Islet precursor cell (in vitro differentiated cells): ENCODE data around the gene ADH1A.
"Not testable (repeated sequence)": the region's sequence is repeated elsewhere in the genome, so short reads cannot be mapped to it uniquely, and the experiment has no call there.

Experiments used
- DNase-seq: peaks from one replicate; pipeline ENCODE4 v3.0.0-alpha.2; 2018

The ADH1A gene

DNA sequence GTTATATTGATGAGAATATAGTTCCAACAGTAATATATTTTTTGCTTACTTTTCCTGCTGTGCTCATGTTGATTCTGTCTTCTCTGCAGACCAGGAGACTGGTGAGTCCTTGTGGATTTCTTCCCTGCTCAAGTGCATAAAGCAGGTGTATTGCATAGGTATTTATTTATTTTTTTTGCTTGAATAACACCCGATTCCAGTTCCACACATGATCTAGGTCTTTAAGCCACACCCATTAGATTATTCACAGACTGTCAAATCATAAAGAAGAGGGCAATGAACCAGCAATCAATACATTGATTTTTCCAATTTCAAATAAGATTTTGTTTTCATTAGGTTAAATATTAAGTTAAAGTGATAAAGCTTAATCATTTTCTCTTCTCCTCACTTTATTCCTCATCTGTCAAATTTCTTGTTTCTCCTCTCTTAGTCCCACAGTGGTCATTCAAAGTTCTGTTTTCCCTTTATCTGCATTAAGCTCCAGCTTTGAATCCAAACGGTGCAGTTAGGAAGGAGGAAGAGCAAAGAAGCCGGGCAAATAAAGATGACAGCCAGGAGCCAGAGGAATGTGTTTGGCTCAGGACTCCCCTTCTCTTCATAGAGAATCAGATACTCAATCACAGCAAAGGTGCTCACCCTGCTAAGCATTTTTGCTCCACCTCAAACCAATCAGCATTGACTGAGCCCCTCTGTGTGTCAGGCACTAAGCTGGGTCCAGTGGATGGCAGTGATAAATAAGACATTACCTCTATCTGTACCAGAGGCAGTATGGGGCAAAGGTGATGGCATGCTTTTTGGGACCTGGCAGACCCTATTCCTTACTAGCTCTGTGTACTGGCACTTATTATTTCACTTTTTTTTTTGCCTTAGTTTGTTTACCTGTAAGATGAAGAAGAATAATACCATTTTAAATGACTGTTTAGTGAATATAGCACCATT lies at the start of gene ADH1A:
Gene ADH1A, minus strand, starts transcription at position 138 of the 939 bp plus-strand sequence. Its CDS starts 71 bp downstream, at position 67.
- DNase-seq: no peak

DNA sequence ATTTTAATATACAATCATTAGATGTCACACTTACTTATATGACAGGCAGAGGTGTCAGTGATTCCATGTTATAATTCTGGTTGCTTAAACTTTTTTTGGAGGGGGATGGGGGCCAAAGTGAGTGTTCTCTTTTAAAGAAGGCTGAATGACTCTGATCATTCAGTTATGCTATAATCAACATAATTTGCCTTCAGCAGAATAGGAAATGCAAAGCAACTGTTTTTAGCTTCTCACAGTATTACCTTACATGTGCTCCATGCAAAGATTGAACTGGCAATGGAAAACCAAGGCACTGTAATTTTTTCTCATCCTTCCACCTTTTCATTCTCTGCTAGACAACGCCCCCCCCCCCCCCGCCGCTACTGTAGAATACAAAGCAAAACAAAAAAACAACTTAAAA lies 48.4 kb upstream of the ADH1A start:
- no peak for DNase-seq

DNA sequence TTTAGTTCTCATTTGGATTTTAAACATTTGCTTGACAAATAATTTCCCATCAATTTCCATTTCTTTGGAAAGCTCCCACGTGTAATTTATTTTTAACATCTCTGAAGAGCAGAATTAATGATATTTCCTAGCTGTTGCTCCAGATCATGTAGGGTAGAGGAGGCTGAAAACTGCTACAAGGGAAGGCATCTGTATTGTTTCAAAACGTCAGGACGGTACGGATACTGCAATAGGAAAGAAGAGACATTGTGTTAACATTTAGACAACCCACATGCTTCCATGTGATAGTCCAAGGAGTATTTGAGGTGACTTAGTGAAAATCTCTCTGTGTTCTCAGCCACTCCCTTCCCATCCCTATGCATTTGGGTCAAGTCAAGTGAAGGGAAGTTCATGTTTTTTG lies 45.8 kb upstream of the ADH1A start:
- no peak for DNase-seq

- no peak for DNase-seq
Observed at GRCh38 chr4:99334880-99335279, 44.1 kb upstream of the ADH1A start.

DNA sequence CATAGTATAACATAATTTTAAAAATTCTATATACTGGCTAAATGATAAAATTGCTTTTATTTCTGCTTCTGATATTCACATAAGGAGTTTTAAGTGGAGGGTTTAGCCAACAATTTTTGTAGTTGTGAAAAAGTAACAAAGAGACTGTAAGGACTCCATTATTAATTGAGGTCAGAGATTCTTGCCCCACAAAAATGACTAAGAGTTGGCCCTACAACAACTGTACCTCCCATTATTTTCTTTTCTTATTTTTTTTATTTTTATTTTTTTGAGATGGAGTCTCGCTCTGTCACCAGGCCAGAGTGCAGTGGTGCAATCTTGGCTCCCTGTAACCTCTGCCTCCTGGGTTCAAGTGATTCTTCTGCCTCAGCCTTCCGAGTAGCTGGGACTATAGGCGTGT lies 39.9 kb upstream of the ADH1A start:
- DNase-seq: no peak

- DNase-seq: no peak
Observed at GRCh38 chr4:99329876-99330275, 39.1 kb upstream of the ADH1A start.

- DNase-seq: no peak
Observed at GRCh38 chr4:99324979-99325378, 34.2 kb upstream of the ADH1A start.

GRCh38 chr4:99324361-99324760 lies 33.6 kb upstream of the ADH1A start:
- no peak for DNase-seq

DNA sequence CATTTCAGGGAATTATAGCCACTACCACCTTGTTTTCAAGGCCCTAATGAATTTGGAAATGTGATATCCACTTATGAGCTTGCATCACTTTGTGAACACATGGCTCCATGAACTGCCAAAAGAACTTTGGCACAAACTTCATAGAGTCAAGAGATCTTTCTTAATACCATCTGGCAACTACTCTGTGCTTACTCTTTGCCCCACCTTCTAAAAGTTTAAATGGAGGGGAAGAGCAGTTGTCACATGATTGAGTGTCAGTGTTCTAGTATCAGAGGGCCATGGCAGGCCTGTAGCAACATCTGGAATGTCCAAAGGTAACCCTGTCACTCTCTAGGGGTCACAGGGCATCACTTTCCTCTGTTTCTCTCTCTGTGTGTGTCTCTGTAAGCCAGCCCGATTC lies 33.0 kb upstream of the ADH1A start:
- no peak for DNase-seq

DNA sequence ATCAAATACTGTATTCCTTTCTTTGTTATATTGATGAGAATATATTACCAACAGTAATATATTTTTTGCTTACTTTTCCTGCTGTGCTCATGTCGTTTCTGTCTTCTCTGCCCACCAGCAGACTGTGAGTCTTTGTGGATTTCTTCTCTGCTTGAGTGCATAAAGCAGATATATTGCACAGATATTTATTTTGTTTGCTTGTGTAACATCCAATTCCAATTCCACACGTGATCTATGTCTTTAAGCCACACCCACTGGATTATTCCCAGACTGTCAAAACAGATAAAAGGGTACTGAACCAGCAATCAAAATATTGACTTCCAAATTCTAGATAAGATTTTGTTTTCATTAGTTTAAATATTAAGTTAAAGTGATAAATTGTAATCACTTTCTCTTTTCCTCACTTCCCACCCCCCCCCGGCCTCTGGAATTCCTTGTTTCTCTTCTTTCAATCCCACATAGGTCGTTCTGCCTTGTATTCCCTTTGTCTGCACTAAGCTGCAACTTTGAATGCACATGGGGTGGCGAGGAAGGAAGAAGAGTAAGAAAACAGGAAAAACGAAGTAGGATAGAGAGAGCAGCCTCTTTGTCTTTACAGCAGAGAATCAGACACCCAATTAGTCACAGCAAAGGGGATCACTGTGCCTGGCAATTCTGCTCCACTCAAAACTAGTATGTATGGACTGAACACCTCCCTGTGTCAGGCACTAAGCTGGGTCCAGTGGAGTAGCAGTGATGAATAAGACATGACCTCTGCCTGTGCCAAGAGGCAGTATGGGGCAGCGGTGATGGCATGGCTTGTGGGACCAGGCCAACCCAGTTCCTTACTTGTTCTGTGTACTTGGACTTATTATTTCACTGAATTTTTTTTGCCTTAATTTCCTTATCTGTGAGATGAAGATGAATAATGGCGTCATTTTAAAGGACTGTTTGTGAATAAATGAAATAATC lies 30.7 kb upstream of the ADH1A start, which contains the start of gene ADH1B:
Gene ADH1B, minus strand, starts transcription at position 161 of the 951 bp plus-strand sequence. Its CDS starts 70 bp downstream, at position 91.
- DNase-seq: no peak

DNA sequence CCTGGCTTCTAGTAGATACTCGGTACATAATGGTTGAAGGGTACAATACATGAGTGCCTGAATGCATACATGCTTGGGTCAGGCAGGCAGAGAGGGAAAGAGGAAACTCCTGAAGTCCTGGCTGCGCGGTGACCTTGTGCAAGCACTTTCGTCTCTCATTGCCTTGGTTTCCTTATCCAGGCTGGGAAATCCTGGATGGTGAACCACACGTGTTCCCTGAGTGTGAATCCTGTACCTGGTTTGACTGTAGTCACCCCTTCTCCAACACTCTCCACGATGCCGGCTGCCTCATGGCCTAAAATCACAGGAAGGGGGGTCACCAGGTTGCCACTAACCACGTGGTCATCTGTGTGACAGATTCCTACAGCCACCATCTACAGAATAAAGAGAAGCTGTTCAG lies 27.0 kb upstream of the ADH1A start:
- not testable (repeated sequence) for DNase-seq

DNA sequence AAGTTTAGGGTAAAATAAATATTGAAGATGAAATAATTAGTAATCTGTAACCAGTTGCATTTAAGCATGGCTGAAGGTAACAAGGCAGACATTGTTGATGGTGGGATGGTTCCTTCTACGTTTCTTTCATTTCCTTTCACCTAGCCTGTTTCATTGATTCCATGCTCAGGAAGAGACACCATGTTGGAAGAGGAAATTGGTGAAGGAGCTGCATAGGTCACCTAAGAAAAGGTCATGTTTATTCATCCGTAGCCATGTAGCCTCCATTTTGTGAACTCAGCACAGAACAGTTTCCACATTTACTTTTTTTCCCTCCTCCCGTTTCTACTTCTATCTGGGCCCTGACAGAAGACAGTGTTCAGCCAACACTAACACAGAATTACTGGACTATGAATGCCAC lies 26.6 kb upstream of the ADH1A start:
- no peak for DNase-seq

DNA sequence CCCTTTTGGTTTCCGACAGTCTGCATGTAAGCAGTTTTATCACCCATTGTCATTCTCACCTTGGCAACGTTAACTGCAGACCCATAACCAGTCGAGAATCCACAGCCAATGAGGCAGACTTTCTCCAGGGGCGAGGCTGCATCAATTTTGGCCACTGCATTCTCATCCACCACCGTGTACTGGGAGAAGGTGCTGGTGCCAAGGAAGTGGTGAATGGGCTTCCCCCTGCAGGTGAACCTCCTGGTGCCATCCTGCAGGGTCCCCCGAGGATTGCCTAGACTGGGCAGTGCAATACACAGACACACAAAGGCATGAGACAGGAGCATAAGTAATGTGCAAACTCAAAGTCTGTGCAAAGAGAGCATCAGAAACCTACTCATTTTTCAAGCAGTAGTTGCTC lies 25.1 kb upstream of the ADH1A start:
- DNase-seq: no peak

- no peak for DNase-seq
Observed at GRCh38 chr4:99314211-99314610, 23.4 kb upstream of the ADH1A start.

DNA sequence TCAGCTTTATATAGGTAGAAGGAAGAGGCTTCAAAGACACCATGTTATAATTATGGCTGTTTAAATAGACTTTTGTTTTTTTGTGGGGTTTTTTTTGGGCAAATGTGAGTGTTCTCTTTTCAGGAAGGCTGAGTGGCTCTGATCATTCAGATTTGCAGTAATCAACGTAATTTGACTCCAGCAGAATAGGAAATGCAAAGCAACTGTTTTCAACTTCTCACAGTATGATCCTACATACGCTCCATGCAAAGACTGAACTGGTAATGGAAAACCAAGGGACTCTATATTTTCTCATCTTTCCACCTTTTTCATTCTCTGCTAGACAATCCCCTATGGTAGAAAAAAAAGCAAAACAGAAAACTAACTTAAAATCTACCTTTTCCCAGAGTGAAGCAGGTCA lies 19.6 kb upstream of the ADH1A start:
- no peak for DNase-seq

DNA sequence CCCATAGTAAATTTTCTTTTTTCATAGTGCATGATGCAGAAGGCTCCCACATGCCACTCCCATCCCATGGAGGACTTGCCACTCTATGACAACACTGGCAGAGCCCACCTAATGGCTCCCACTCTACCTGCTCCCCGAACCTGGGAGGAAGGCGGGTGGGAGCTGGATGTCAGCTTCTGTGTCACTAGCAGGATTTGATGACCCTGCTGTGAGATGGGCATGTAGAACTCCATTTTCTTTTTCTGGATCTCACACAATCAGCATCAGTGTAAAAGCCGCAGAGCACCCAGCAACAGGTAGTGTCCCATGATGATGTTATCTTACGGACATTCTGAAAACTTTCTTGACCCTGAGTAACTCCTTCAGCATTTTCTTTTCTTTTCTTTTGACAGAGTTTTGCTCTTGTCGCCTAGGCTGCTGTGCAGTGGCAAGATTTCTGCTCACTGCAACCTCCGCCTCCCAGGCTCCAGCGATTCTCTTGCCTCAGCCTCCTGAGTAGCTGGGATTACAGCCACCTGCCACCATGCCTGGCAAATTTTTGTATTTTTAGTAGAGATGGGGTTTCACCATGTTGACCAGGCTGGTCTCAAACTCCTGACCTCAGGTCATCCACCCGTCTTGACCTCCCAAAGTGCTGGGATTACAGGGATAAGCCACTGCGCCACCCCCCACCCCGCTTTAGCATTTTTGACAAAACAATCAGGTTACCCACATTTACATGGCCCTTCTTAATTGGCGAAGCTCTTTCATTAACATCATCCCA lies 15.0 kb upstream of the ADH1A start:
- DNase-seq: no peak

GRCh38 chr4:99301376-99302164 lies 10.8 kb upstream of the ADH1A start:
- DNase-seq: no peak

- no peak for DNase-seq
Observed at GRCh38 chr4:99300934-99301333, 10.1 kb upstream of the ADH1A start.

GRCh38 chr4:99293357-99293756 lies 2.6 kb upstream of the ADH1A start:
- peak; percentile 56 for DNase-seq

DNA sequence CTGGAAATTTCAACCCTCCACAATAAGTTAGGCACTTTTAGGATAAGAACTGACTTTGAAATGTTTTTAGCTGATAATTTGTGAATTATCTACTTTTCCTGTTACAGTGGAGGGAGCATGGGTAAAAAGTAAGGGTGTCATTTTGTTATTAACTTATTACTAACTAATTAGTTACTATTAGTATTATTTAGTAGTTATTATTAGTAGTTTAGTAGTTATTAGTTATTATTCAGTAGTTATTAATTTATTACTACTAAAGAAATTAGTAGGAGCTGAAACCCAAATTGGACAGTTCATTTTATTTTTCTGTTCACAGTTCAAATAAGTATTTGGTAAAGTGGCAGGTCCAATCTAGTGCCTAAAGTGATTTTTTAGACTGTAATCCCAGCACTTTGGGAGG lies 5.4 kb downstream of the ADH1A start:
- DNase-seq: no peak

GRCh38 chr4:99282731-99283130 lies 8.1 kb downstream of the ADH1A start:
- no peak for DNase-seq

GRCh38 chr4:99281261-99281660 lies 9.5 kb downstream of the ADH1A start:
- no peak for DNase-seq
